ENCODE results near the gene CBLN3.

Gene CBLN3

GRCh38 chr14:24399999-24400718 is 29.3 kb downstream of the CBLN3 start:
- FAIRE-seq (no peak), DNase-seq (ENCODE audit: insufficient read length, low spot score) (no peak)
- TF ChIP-seq CTCF (IDR thresholded peaks at IDR 0.05; ENCODE audit: insufficient read depth, missing control alignments) = no peak

- FAIRE-seq (no peak), DNase-seq (ENCODE audit: insufficient read length, low spot score) (no peak)
- TF ChIP-seq CTCF (IDR thresholded peaks at IDR 0.05; ENCODE audit: insufficient read depth, missing control alignments) = no peak
Observed at GRCh38 chr14:24399447-24399822, 30.0 kb downstream of the CBLN3 start.

- FAIRE-seq = no peak
- no peak for TF ChIP-seq CTCF (IDR thresholded peaks at IDR 0.05; ENCODE audit: insufficient read depth, missing control alignments)
- peak; percentile 53 for DNase-seq (ENCODE audit: insufficient read length, low spot score)
Observed at GRCh38 chr14:24398653-24399446, 30.6 kb downstream of the CBLN3 start, which contains the start of gene NYNRIN. NYNRIN (plus strand) TSS chr14:24399003; CDS start chr14:24399247, 244 bp downstream.

- DNase-seq (ENCODE audit: insufficient read length, low spot score) = no peak
- TF ChIP-seq CTCF (IDR thresholded peaks at IDR 0.05; ENCODE audit: insufficient read depth, missing control alignments) = no peak
- no peak for FAIRE-seq
Observed at GRCh38 chr14:24398293-24398652, 31.2 kb downstream of the CBLN3 start.

GRCh38 chr14:24397639-24398292 is 31.7 kb downstream of the CBLN3 start:
- DNase-seq (ENCODE audit: insufficient read length, low spot score) = no peak
- FAIRE-seq = no peak
- TF ChIP-seq CTCF (IDR thresholded peaks at IDR 0.05; ENCODE audit: insufficient read depth, missing control alignments) = no peak

- DNase-seq (ENCODE audit: insufficient read length, low spot score) = no peak
- no peak for FAIRE-seq
- no peak for TF ChIP-seq CTCF (IDR thresholded peaks at IDR 0.05; ENCODE audit: insufficient read depth, missing control alignments)
Observed at GRCh38 chr14:24395609-24396582, 33.6 kb downstream of the CBLN3 start.

Data from D721Med (cell line).